Mucosa of rectum (tissue), 2 donors: Measurements from ENCODE around the gene CDKAL1.

Experiments
- H3K27ac ChIP-seq, 2 donors: one replicate each; pipeline ENCODE4 v1.7.0; 2013; ENCODE audit warnings: inconsistent platforms in 2 of 2, low read depth in 2 of 2, low read length in 2 of 2
- H3K27me3 ChIP-seq, 2 donors: one replicate each; pipeline ENCODE4 v1.7.0; 2013; ENCODE audit warnings: low read length in 2 of 2; ENCODE audit not compliant: control insufficient read depth in 2 of 2, insufficient read depth in 2 of 2
- H3K36me3 ChIP-seq, 2 donors: one replicate each; pipeline ENCODE4 v1.7.0; 2013; ENCODE audit warnings: low read length in 2 of 2; ENCODE audit not compliant: control insufficient read depth in 2 of 2, insufficient read depth in 2 of 2
- H3K4me1 ChIP-seq, 2 donors: one replicate each; pipeline ENCODE4 v1.7.0; 2013; ENCODE audit warnings: low read length in 2 of 2, mild to moderate bottlenecking in 1 of 2; ENCODE audit not compliant: control insufficient read depth in 2 of 2, insufficient read depth in 2 of 2
- H3K4me3 ChIP-seq, 2 donors: one replicate each; pipeline ENCODE4 v1.7.0; 2013; ENCODE audit warnings: low read length in 2 of 2
- H3K9ac ChIP-seq, 2 donors: one replicate each; pipeline ENCODE4 v1.7.0; 2013; ENCODE audit warnings: low read length in 2 of 2, low read depth in 1 of 2, mild to moderate bottlenecking in 1 of 2
- H3K9me3 ChIP-seq, 2 donors: one replicate each; pipeline ENCODE4 v1.7.0; 2013; ENCODE audit warnings: low read length in 2 of 2; ENCODE audit not compliant: control insufficient read depth in 2 of 2
- donor health status: healthy.
- donor health status: Normal muscosa, but diverticular disease.

CDKAL1 gene

GRCh38 chr6:20702366-20702765 lies 168.1 kb downstream of the CDKAL1 start:
- Histone ChIP-seq H3K4me1 (peaks cover 3 to 14% of the 10 kb centered on the region in 2 donors), H3K9ac (no peak overlapping the region)

GRCh38 chr6:20703049-20703448 lies 168.8 kb downstream of the CDKAL1 start:
- no peaks in the 10 kb centered on the region for H3K27me3 ChIP-seq
- no peak overlapping the region for H3K27ac ChIP-seq
- peaks cover 3 to 17% of the 10 kb centered on the region in 2 donors for H3K4me1 ChIP-seq
- H3K9ac ChIP-seq: no peak overlapping the region
- no peak overlapping the region for H3K4me3 ChIP-seq
- H3K36me3 ChIP-seq: no peaks in the 10 kb centered on the region
- H3K9me3 ChIP-seq: no peaks in the 10 kb centered on the region

More at GRCh38 chr6:20702366-20702765, 168.1 kb downstream of the CDKAL1 start:
- no peak overlapping the region for H3K4me3 ChIP-seq
- H3K27me3 ChIP-seq: no peaks in the 10 kb centered on the region
- no peak overlapping the region for H3K27ac ChIP-seq
- H3K36me3 ChIP-seq: no peaks in the 10 kb centered on the region
- H3K9me3 ChIP-seq: no peaks in the 10 kb centered on the region

- Histone ChIP-seq H3K9ac (no peak overlapping the region), H3K27ac (no peak overlapping the region), H3K4me3 (no peak overlapping the region)
Observed at GRCh38 chr6:20704325-20705025, 170.2 kb downstream of the CDKAL1 start.

GRCh38 chr6:20705741-20706140 lies 171.5 kb downstream of the CDKAL1 start:
- no peaks in the 10 kb centered on the region for H3K9me3 ChIP-seq

More at GRCh38 chr6:20704325-20705025, 170.2 kb downstream of the CDKAL1 start:
- H3K27me3 ChIP-seq: no peaks in the 10 kb centered on the region
- peaks cover 3 to 19% of the 10 kb centered on the region in 2 donors for H3K4me1 ChIP-seq
- H3K9me3 ChIP-seq: no peaks in the 10 kb centered on the region
- H3K36me3 ChIP-seq: no peaks in the 10 kb centered on the region

GRCh38 chr6:20706238-20706938 lies 172.1 kb downstream of the CDKAL1 start:
- Histone ChIP-seq H3K36me3 (no peaks in the 10 kb centered on the region), H3K4me3 (no peak overlapping the region), H3K27me3 (no peaks in the 10 kb centered on the region), H3K9me3 (no peaks in the 10 kb centered on the region), H3K4me1 (peaks cover 3 to 19% of the 10 kb centered on the region in 2 donors), H3K27ac (no peak overlapping the region), H3K9ac (no peak overlapping the region)

More at GRCh38 chr6:20705741-20706140, 171.5 kb downstream of the CDKAL1 start:
- Histone ChIP-seq H3K9ac (no peak overlapping the region), H3K4me3 (no peak overlapping the region), H3K36me3 (no peaks in the 10 kb centered on the region), H3K27ac (no peak overlapping the region), H3K27me3 (no peaks in the 10 kb centered on the region), H3K4me1 (peaks cover 3 to 18% of the 10 kb centered on the region in 2 donors)

- no peak overlapping the region for H3K27ac ChIP-seq
- no peaks in the 10 kb centered on the region for H3K27me3 ChIP-seq
- H3K36me3 ChIP-seq: no peaks in the 10 kb centered on the region
- no peak overlapping the region for H3K9ac ChIP-seq
- H3K4me1 ChIP-seq: peaks cover 3 to 20% of the 10 kb centered on the region in 2 donors
- H3K4me3 ChIP-seq: no peak overlapping the region
- H3K9me3 ChIP-seq: no peaks in the 10 kb centered on the region
Observed at GRCh38 chr6:20706939-20707485, 172.8 kb downstream of the CDKAL1 start.

GRCh38 chr6:20707870-20708269 lies 173.6 kb downstream of the CDKAL1 start:
- Histone ChIP-seq H3K9me3 (no peaks in the 10 kb centered on the region), H3K4me3 (no peak overlapping the region), H3K27ac (no peak overlapping the region), H3K9ac (no peak overlapping the region), H3K36me3 (no peaks in the 10 kb centered on the region), H3K4me1 (peaks cover 3 to 20% of the 10 kb centered on the region in 2 donors), H3K27me3 (no peaks in the 10 kb centered on the region)

- Histone ChIP-seq H3K4me3 (no peak overlapping the region), H3K9me3 (no peaks in the 10 kb centered on the region), H3K36me3 (no peaks in the 10 kb centered on the region), H3K9ac (no peak overlapping the region), H3K27me3 (no peaks in the 10 kb centered on the region), H3K4me1 (peaks cover 3 to 20% of the 10 kb centered on the region in 2 donors), H3K27ac (no peak overlapping the region)
Observed at GRCh38 chr6:20708367-20709124, 174.3 kb downstream of the CDKAL1 start.

- no peak overlapping the region for H3K27ac ChIP-seq
- no peaks in the 10 kb centered on the region for H3K9me3 ChIP-seq
- no peaks in the 10 kb centered on the region for H3K36me3 ChIP-seq
- H3K9ac ChIP-seq: no peak overlapping the region
- peaks cover 3 to 20% of the 10 kb centered on the region in 2 donors for H3K4me1 ChIP-seq
- no peaks in the 10 kb centered on the region for H3K27me3 ChIP-seq
- H3K4me3 ChIP-seq: no peak overlapping the region
Observed at GRCh38 chr6:20709451-20709850, 175.2 kb downstream of the CDKAL1 start.
